Activated naive CD8-positive, alpha-beta T cell (primary cell): ENCODE data around the gene SYT4.
"Not testable (repeated sequence)": the region's sequence is repeated elsewhere in the genome, so short reads cannot be mapped to it uniquely, and the experiment has no call there.

Experiments used
- H3K27ac Mint-ChIP-seq: one replicate; pipeline ENCODE4 v1.8.0; 2021; ENCODE audit warnings: mixed read lengths
- H3K27me3 Mint-ChIP-seq: one replicate; pipeline ENCODE4 v1.8.0; 2021; ENCODE audit warnings: mixed read lengths
- H3K36me3 Mint-ChIP-seq: one replicate; pipeline ENCODE4 v1.8.0; 2021; ENCODE audit warnings: mixed read lengths
- H3K4me1 Mint-ChIP-seq: one replicate; pipeline ENCODE4 v1.8.0; 2021; ENCODE audit warnings: low read depth, mixed read lengths
- H3K4me3 Mint-ChIP-seq: one replicate; pipeline ENCODE4 v1.8.0; 2021; ENCODE audit warnings: mild to moderate bottlenecking, mixed read lengths
- H3K9me3 Mint-ChIP-seq: one replicate; pipeline ENCODE4 v1.8.0; 2021; ENCODE audit warnings: low read depth, mixed read lengths

SYT4 gene

GRCh38 chr18:43277164-43277600, at the start of gene SYT4:
Gene SYT4, minus strand, starts transcription at chr18:43277490. Its CDS starts 209 bp downstream, at chr18:43277281.
- Mint-ChIP-seq H3K9me3 (no peaks in the 10 kb centered on the region), H3K27me3 (peaks cover 8% of the 10 kb centered on the region), H3K27ac (no peak within 1 kb of the TSS), H3K36me3 (no peaks in the 10 kb centered on the region), H3K4me1 (no peaks in the 10 kb centered on the region), H3K4me3 (no peak within 1 kb of the TSS)

GRCh38 chr18:43322132-43322531, 44.8 kb upstream of the SYT4 start:
- Mint-ChIP-seq H3K4me3 (no peak overlapping the region), H3K4me1 (no peaks in the 10 kb centered on the region), H3K27me3 (no peaks in the 10 kb centered on the region), H3K9me3 (no peaks in the 10 kb centered on the region), H3K27ac (no peak overlapping the region), H3K36me3 (no peaks in the 10 kb centered on the region)

GRCh38 chr18:43314941-43315340, 37.7 kb upstream of the SYT4 start:
- no peaks in the 10 kb centered on the region for H3K27me3 Mint-ChIP-seq
- H3K36me3 Mint-ChIP-seq: no peaks in the 10 kb centered on the region
- H3K27ac Mint-ChIP-seq: no peak overlapping the region
- H3K4me3 Mint-ChIP-seq: no peak overlapping the region
- no peaks in the 10 kb centered on the region for H3K9me3 Mint-ChIP-seq
- H3K4me1 Mint-ChIP-seq: no peaks in the 10 kb centered on the region

GRCh38 chr18:43312891-43313290, 35.6 kb upstream of the SYT4 start:
- H3K36me3 Mint-ChIP-seq: no peaks in the 10 kb centered on the region
- H3K27ac Mint-ChIP-seq: no peak overlapping the region
- no peaks in the 10 kb centered on the region for H3K27me3 Mint-ChIP-seq
- H3K9me3 Mint-ChIP-seq: no peaks in the 10 kb centered on the region
- H3K4me3 Mint-ChIP-seq: no peak overlapping the region
- no peaks in the 10 kb centered on the region for H3K4me1 Mint-ChIP-seq

- Mint-ChIP-seq H3K27me3 (no peaks in the 10 kb centered on the region), H3K9me3 (no peaks in the 10 kb centered on the region), H3K36me3 (no peaks in the 10 kb centered on the region)
These were observed 32.9 kb upstream of the SYT4 start for GRCh38 chr18:43310239-43310638.

GRCh38 chr18:43303376-43303775, 26.1 kb upstream of the SYT4 start:
- no peaks in the 10 kb centered on the region for H3K27me3 Mint-ChIP-seq
- H3K4me3 Mint-ChIP-seq: no peak overlapping the region
- no peaks in the 10 kb centered on the region for H3K36me3 Mint-ChIP-seq
- no peaks in the 10 kb centered on the region for H3K4me1 Mint-ChIP-seq
- no peaks in the 10 kb centered on the region for H3K9me3 Mint-ChIP-seq
- no peak overlapping the region for H3K27ac Mint-ChIP-seq

More at GRCh38 chr18:43310239-43310638, 32.9 kb upstream of the SYT4 start:
- no peak overlapping the region for H3K27ac Mint-ChIP-seq
- no peaks in the 10 kb centered on the region for H3K4me1 Mint-ChIP-seq
- no peak overlapping the region for H3K4me3 Mint-ChIP-seq

GRCh38 chr18:43286187-43286586, 8.9 kb upstream of the SYT4 start:
- H3K4me3 Mint-ChIP-seq, H3K36me3 Mint-ChIP-seq, H3K27ac Mint-ChIP-seq, H3K9me3 Mint-ChIP-seq, H3K27me3 Mint-ChIP-seq, H3K4me1 Mint-ChIP-seq: not testable (repeated sequence)

- no peak overlapping the region for H3K27ac Mint-ChIP-seq
- H3K4me1 Mint-ChIP-seq: no peaks in the 10 kb centered on the region
- no peaks in the 10 kb centered on the region for H3K36me3 Mint-ChIP-seq
- no peak overlapping the region for H3K4me3 Mint-ChIP-seq
- no peaks in the 10 kb centered on the region for H3K9me3 Mint-ChIP-seq
- no peaks in the 10 kb centered on the region for H3K27me3 Mint-ChIP-seq
These were observed 6.0 kb upstream of the SYT4 start for GRCh38 chr18:43283299-43283698.

- Mint-ChIP-seq H3K9me3 (no peaks in the 10 kb centered on the region), H3K27me3 (peaks cover 8% of the 10 kb centered on the region), H3K4me3 (no peak overlapping the region), H3K4me1 (no peaks in the 10 kb centered on the region), H3K36me3 (no peaks in the 10 kb centered on the region), H3K27ac (no peak overlapping the region)
These were observed 1.9 kb upstream of the SYT4 start for GRCh38 chr18:43279015-43279744.

- Mint-ChIP-seq H3K27me3 (peaks cover 8% of the 10 kb centered on the region), H3K4me3 (no peak overlapping the region), H3K4me1 (no peaks in the 10 kb centered on the region), H3K9me3 (no peaks in the 10 kb centered on the region), H3K27ac (no peak overlapping the region), H3K36me3 (no peaks in the 10 kb centered on the region)
These were observed 1.1 kb upstream of the SYT4 start for GRCh38 chr18:43278355-43278754.

GRCh38 chr18:43276491-43276890, 799 bp downstream of the SYT4 start:
- H3K4me3 Mint-ChIP-seq: no peak overlapping the region

GRCh38 chr18:43275546-43275945, 1.7 kb downstream of the SYT4 start:
- H3K4me1 Mint-ChIP-seq: no peaks in the 10 kb centered on the region
- H3K27me3 Mint-ChIP-seq: peaks cover 8% of the 10 kb centered on the region
- no peaks in the 10 kb centered on the region for H3K9me3 Mint-ChIP-seq

More at GRCh38 chr18:43276491-43276890, 799 bp downstream of the SYT4 start:
- no peaks in the 10 kb centered on the region for H3K36me3 Mint-ChIP-seq
- no peak overlapping the region for H3K27ac Mint-ChIP-seq
- no peaks in the 10 kb centered on the region for H3K9me3 Mint-ChIP-seq
- no peaks in the 10 kb centered on the region for H3K4me1 Mint-ChIP-seq
- peaks cover 8% of the 10 kb centered on the region for H3K27me3 Mint-ChIP-seq

GRCh38 chr18:43274526-43274925, 2.8 kb downstream of the SYT4 start:
- Mint-ChIP-seq H3K4me3 (no peak overlapping the region), H3K27me3 (peaks cover 8% of the 10 kb centered on the region), H3K9me3 (no peaks in the 10 kb centered on the region), H3K36me3 (no peaks in the 10 kb centered on the region), H3K4me1 (no peaks in the 10 kb centered on the region), H3K27ac (no peak overlapping the region)

More at GRCh38 chr18:43275546-43275945, 1.7 kb downstream of the SYT4 start:
- H3K36me3 Mint-ChIP-seq: no peaks in the 10 kb centered on the region
- H3K4me3 Mint-ChIP-seq: no peak overlapping the region
- no peak overlapping the region for H3K27ac Mint-ChIP-seq

GRCh38 chr18:43271593-43272432, 5.5 kb downstream of the SYT4 start:
- Mint-ChIP-seq H3K36me3 (no peaks in the 10 kb centered on the region), H3K4me1 (no peaks in the 10 kb centered on the region), H3K27me3 (no peaks in the 10 kb centered on the region), H3K9me3 (no peaks in the 10 kb centered on the region), H3K4me3 (no peak overlapping the region), H3K27ac (no peak overlapping the region)

GRCh38 chr18:43267818-43268217, 9.5 kb downstream of the SYT4 start:
- Mint-ChIP-seq H3K9me3 (no peaks in the 10 kb centered on the region), H3K27me3 (no peaks in the 10 kb centered on the region), H3K36me3 (no peaks in the 10 kb centered on the region), H3K27ac (no peak overlapping the region), H3K4me3 (no peak overlapping the region), H3K4me1 (no peaks in the 10 kb centered on the region)
